OCI-M2 (cell line): ENCODE data around the gene CSF3R.

Experiments
- DNase-seq: peaks from one replicate; lab custom pipeline; 2025; ENCODE audit not compliant: unreplicated experiment; lab: John Stamatoyannopoulos, UW

Gene CSF3R

DNA sequence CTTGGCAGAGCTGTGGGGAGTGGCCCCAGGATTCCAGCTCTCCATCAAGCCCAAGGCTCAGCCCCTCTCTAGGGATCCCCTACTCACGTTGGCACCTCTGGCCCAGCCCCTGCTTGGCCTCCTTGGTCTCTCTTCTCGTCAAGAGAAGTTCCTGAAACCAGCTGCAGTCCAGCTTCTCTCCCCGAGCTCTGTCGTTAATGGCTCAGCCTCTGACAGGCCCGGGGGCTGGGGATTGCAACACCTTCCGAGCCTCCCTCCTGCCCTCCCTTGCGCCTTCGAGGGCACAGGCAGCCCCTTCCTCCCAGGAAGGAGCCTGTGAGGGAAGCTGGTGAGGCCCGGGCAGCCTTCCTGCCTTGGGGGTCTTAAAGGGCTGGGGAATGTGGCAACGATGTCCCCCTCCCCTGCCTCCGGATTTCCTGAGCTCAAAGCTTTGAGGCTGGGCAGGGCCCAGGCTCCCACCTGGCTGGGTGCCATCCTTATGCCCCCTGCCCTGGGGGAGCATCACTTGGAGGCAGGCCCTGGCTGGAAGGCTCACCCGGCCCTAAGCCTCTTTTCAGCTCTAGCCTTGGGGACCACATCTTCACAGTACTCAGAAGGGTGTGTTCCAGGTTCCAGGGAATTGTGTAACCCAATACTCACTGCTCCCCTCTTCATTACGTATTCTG lies at the start of gene CSF3R:
CSF3R (minus strand) TSS at position 190 of the 665 bp plus-strand sequence. CDS start 3,417 bp downstream, outside the sequence.
- DNase-seq: no peak

- no peak for DNase-seq
These were observed 49.1 kb upstream of the CSF3R start for GRCh38 chr1:36531833-36532232.

- DNase-seq: no peak
These were observed 48.1 kb upstream of the CSF3R start for GRCh38 chr1:36530791-36531190.

GRCh38 chr1:36530261-36530660 lies 47.5 kb upstream of the CSF3R start:
- no peak for DNase-seq

GRCh38 chr1:36529769-36530260 lies 47.1 kb upstream of the CSF3R start:
- DNase-seq: no peak

DNA sequence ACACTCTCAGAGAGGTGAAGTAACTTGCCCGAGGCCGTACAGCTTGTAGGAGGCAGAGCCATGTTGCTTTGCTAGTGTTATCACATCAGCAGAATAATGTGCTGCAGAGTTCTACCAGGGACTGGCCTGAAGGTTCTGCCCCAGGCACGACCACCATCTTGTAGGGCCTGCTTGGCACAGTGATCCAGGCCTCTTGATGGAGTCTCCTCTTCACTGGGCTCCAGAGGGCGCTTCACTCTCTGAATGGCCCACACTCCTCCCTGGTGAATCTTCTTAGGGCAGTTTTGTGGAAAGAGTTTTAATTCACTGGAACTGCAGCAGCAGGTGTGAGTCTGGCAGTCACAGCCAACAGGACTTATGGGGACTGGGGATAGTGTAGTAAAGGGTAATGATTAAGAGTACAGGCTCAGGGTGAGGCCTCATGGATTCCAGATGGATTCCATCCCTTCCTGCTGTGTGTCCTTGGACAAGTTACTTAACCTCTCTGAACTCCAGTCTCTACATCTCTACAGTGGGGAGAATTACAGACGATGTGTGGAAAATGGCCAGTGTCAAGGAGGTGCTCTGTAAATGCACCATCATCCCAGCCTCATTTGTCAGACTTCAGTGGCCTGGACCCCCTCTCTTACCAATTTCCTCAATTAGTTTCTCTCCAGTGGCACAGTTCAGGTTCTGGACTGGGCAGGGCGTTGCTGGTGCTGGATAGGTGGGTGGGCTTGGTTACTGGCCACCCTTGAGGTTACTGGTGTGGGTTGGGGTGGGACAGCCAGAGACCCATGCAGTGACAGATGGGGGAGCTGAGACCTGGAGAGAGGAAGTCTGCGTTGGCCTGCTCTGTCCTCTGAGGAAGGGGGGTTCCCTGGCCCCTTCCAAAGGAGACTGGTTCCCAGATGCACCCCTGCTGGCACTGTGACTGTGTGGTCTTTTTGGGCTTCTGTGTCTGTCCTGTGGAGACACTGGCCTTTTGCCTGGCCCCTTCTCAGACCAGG lies 45.9 kb upstream of the CSF3R start:
- no peak for DNase-seq

- no peak for DNase-seq
These were observed 42.5 kb upstream of the CSF3R start for GRCh38 chr1:36525166-36525565.

- no peak for DNase-seq
These were observed 41.8 kb upstream of the CSF3R start for GRCh38 chr1:36524359-36525062.

GRCh38 chr1:36523850-36524249 lies 41.1 kb upstream of the CSF3R start:
- DNase-seq: no peak

DNA sequence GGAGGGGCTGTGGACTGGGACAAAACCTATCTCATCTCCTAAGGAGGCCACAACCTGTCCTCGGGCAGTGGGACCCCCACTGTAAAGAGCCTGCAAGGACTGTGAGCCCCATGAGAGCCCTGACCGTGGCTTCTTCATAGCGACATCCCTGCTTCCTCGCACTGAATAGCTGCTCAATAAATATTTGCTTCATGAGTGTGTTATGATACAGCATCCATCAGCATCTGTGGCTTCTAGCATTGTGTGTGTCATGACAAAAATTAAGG lies 40.5 kb upstream of the CSF3R start:
- no peak for DNase-seq

DNA sequence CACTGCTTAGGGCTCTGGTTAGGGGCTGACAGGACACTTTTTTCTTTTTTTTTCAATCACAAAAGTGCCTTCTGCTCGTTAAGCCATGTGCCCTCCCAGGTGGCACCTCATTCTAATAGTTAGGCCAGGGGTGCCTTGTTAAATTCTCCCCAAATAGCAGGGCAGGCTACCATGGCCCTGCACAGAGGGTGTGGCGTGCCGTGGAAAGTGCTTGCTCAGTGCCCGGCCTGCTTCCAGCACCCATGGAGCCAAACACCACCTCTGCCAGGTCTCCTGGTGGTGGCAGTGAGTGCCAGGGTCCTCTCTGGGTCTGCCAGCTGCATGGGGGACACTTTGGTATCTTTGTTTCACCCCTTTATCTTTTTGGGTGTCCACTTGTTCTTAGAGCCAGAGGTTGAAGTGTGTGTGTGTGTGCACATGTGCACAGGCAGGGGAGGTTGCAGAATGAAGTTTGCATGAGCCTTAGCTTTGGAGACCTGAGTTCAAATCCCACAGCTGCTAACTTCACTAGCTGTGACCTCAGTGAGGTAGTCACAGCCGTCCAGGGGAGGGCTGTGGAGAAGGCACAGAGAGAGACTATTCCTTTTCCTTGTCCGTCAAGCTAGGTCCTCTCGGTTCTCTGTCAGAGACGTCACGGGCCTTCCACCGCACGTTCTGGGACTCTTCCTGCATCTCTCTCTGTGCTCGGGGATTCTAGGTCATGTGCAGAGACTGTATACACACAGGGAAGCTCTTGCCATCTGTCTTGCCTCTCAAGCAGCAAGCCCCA lies 39.9 kb upstream of the CSF3R start:
- no peak for DNase-seq

GRCh38 chr1:36522021-36522420 lies 39.3 kb upstream of the CSF3R start:
- DNase-seq: no peak

- no peak for DNase-seq
These were observed 38.2 kb upstream of the CSF3R start for GRCh38 chr1:36520771-36521420.

- DNase-seq: no peak
These were observed 37.3 kb upstream of the CSF3R start for GRCh38 chr1:36520056-36520455.

DNA sequence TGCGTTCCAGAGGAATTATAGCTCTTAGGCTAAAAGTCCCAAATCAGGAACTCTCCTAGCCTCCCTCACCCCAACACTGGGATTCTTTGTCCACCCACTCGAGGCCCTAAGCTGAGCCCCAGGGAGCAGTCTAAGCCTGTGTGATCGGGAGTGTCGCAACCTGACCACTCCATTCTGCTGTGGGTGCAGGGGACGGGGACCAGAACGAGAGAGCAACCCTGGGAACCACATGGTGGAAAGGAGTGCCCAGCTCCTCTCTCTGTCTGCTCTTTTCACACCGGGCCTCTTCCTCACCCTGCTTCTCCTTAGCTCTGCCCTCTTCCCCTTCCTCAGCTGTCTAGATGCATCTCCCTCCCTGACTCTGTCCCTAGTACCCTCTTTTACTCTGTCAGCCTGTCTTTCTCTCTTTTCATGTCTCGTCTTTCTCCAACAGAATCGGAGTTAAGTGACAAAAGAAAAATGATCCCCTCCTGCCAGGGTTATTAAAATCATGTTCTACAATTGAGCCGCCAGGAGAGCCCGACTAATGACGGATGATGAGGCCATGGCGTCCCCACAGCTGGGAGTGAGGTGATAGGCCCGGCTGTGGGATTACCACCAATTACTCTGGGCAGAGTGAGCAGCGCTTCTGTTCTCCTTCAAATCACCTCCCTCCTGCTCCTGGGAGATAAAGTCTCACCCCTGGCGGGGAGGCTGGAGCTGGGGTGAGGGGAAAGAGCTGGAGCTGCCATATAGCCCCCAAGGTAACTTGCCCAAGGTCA lies 34.5 kb upstream of the CSF3R start:
- no peak for DNase-seq

DNA sequence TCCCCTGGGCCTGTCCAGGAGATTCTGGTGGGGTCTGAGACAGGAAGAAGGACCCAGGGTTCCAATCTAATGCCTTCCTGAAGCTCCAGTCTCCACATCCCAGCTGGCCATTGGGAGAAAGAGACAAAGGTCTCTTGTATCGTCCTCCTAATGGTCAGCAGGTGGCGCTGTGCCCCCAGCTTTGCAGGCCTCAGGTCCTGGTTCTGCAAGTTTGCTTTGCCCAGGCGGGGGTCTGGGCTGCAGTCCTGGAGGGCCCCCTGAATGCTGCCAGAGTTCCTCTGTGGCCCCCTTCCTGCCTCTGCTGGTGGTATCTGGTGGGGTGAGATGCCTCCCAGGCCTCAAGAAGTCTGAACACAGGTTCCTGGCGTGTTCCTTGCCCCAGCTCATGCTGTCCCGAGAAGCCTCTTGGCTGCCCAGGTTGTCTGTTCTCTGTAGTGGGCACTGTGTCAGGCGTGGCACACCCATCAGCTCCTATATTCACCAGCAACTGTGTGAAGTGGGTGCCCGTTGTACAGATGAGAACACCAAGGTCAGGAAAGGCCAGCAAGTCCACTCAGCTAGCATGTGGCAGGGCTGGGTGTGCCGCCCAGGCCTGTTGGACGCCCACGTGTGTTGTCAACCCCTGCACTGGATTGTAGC lies 33.8 kb upstream of the CSF3R start:
- DNase-seq: no peak

DNA sequence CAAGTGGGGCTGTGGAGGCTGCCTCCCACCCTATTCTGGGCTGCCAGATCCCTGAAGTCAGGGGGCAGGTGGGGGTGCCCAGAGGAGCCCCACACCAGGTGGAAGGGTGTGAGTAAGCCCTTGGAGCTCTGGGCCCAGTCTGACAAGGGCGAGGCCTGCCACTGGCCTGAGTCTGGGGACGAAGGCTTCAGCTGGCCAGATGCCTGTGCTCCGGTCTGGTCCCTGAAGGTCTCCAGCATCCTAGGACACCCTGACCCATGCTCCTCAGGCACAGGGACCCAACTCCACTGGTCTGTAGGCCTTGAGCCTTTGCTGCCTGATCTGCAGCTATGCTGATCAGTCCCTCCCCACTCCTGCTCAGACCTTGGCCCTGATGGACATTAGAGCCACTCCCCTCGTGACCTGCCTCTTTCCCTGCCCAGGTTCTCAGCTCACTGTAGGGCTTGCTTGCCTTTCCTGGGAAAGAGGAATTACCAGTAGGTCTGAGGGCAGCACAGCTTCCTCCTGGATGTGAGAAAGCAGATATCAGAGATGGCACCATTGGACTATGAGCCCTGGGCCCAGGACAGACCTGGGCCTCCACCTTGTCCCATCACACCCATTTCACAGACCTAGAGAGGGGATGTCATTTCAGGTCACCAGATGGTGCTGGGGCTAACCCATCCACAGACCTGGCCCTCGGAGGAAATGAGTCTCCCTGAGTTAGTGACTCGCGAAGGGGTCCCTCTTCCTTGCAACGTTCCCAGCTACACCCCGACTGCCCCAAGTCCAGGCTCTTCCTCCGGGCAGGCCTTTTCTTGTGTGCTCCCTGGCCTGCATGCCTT lies 32.8 kb upstream of the CSF3R start:
- DNase-seq: no peak

DNA sequence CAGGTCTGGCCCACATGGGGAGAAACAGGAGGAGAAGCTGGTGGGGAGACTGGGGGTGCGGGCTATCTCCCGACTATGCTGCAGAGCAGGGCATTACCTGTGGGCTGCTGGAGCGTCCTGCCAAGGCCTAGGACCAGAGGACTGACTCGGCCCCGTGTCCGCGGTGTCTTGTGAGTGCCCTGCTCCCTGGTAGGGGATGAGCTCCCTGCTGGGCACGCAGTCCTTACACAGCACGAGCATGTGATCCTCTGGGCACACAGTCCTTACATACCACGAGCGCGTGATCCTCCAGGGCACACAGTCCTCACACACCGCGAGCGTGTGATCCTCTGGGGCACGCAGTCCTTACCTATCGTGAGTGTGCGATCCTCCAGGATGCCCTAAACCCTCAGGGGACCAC lies 31.8 kb upstream of the CSF3R start:
- DNase-seq: no peak
